HG03354 (cell line): ENCODE data around the gene SPIN3.
"Not testable (repeated sequence)": the region's sequence is repeated elsewhere in the genome, so short reads cannot be mapped to it uniquely, and the experiment has no call there.

Source experiments
- ATAC-seq: cut with Tn5 transposase; IDR thresholded peaks from one replicate; pipeline ENCODE4 v1.9.1; 2021; ENCODE audit warnings: mild to moderate bottlenecking; ENCODE audit not compliant: unreplicated experiment, poor library complexity, severe bottlenecking

SPIN3 gene

GRCh38 chrX:56995271-56995994 lies at the start of gene SPIN3:
TSS of gene SPIN3 (minus strand) at chrX:56995541. CDS start at chrX:56994947, 594 bp downstream.
- peak; percentile 97 for ATAC-seq

GRCh38 chrX:57044245-57044644 lies 48.9 kb upstream of the SPIN3 start:
- no peak for ATAC-seq

GRCh38 chrX:57037265-57037664 lies 41.9 kb upstream of the SPIN3 start:
- ATAC-seq, result not testable (repeated sequence)

- no peak for ATAC-seq
Observed at GRCh38 chrX:56994375-56995270, 718 bp downstream of the SPIN3 start.

GRCh38 chrX:56987741-56988140 lies 7.6 kb downstream of the SPIN3 start:
- ATAC-seq, result no peak

- no peak for ATAC-seq
Observed at GRCh38 chrX:56986138-56986537, 9.2 kb downstream of the SPIN3 start.

GRCh38 chrX:56978172-56978571 lies 17.2 kb downstream of the SPIN3 start:
- ATAC-seq, result peak; percentile 96

- no peak for ATAC-seq
Observed at GRCh38 chrX:56975611-56976010, 19.7 kb downstream of the SPIN3 start.

GRCh38 chrX:56974408-56974807 lies 20.9 kb downstream of the SPIN3 start:
- ATAC-seq, result no peak

- ATAC-seq, result no peak
Observed at GRCh38 chrX:56969559-56969958, 25.8 kb downstream of the SPIN3 start.

GRCh38 chrX:56968980-56969379 lies 26.4 kb downstream of the SPIN3 start:
- no peak for ATAC-seq

GRCh38 chrX:56963377-56963776 lies 32.0 kb downstream of the SPIN3 start:
- ATAC-seq, result no peak

- ATAC-seq, result no peak
Observed at GRCh38 chrX:56947699-56948098, 47.6 kb downstream of the SPIN3 start.

- ATAC-seq, result not testable (repeated sequence)
Observed at GRCh38 chrX:56946201-56946600, 49.1 kb downstream of the SPIN3 start.

GRCh38 chrX:56945226-56945625 lies 50.1 kb downstream of the SPIN3 start:
- ATAC-seq, result not testable (repeated sequence)

- no peak for ATAC-seq
Observed at GRCh38 chrX:56943264-56943663, 52.1 kb downstream of the SPIN3 start.
